Keratinocyte (primary cell): ENCODE measurements around the gene CPAMD8.

Source experiments
- CTCF ChIP-seq, 3 experiments: IDR thresholded peaks in 1 of 3; conservative IDR thresholded peaks in 1 of 3; optimal IDR thresholded peaks in 1 of 3; 2 replicates in 2 of 3; 3 replicates in 1 of 3; pipeline versions ENCODE3 to v1.5.1; 2011; ENCODE audit warnings: low read length in 3 of 3, mild to moderate bottlenecking in 3 of 3, moderate library complexity in 2 of 3, control low read depth in 1 of 3, inconsistent platforms in 1 of 3; ENCODE audit not compliant: insufficient read depth in 2 of 3; ENCODE audit errors: extremely low read depth in 1 of 3
- EZH2 ChIP-seq: IDR thresholded peaks from one replicate; pipeline ENCODE4 v1.6.1; 2012; ENCODE audit warnings: inconsistent platforms, mild to moderate bottlenecking, low read length, moderate library complexity

GRCh38 chr19:17011485-17011884, 15.1 kb downstream of the CPAMD8 start:
- TF ChIP-seq CTCF (optimal IDR thresholded peaks at IDR 0.05 in 1 of 3, IDR thresholded peaks at IDR 0.05 in 1 of 3, conservative IDR thresholded peaks at IDR 0.05 in 1 of 3; ENCODE audit: extremely low read depth in 1 of 3, insufficient read depth in 2 of 3, low read length in 3 of 3) (no peak), EZH2 (no peak)
